ENCODE results near the gene EDNRB. TPM values are rescaled to one million over a fixed set of nuclear protein-coding genes. Genes with fewer than 3 reads are reported as not detected.

EDNRB gene
- total RNA-seq, 4 donors from 2014 or later = 16.2 to 56.4 (median 51.9) TPM

- TF ChIP-seq POLR2AphosphoS5 (IDR thresholded peaks at IDR 0.05) = no peak
- TF ChIP-seq POLR2A (IDR thresholded peaks at IDR 0.05; ENCODE audit: low read depth) = no peak
- TF ChIP-seq EP300 (IDR thresholded peaks at IDR 0.05) = no peak
- TF ChIP-seq CTCF (IDR thresholded peaks at IDR 0.05) = no peak
- DNase-seq (ENCODE audit: extremely low spot score) = no peak
- peak overlapping the region; percentile 48 to 77 (median 66) for H3K27ac ChIP-seq (replicated peaks in 1 of 4)
- WGBS = 28% methylated on average over 8 of the region's 8 CpGs
- peaks cover 0 to 26% (median 24%) of the 10 kb centered on the region in 4 donors for H3K4me1 ChIP-seq
- H3K36me3 ChIP-seq = no peaks in the 10 kb centered on the region
- H3K27me3 ChIP-seq = peaks cover 0 to 22% (median 5%) of the 10 kb centered on the region in 4 donors
- H3K9me3 ChIP-seq = no peaks in the 10 kb centered on the region
- intact Hi-C loops (cut with DNase I) = no loop called here
- H3K4me3 ChIP-seq = peak overlapping the region; percentile 60 to 67 (median 62)
Observed at GRCh38 chr13:77919921-77920294, 1.3 kb upstream of the EDNRB start.

- H3K27me3 ChIP-seq = peaks cover 0 to 22% (median 5%) of the 10 kb centered on the region in 4 donors
- H3K4me1 ChIP-seq = peaks cover 0 to 26% (median 24%) of the 10 kb centered on the region in 4 donors
- peak overlapping the region; percentile 58 to 77 (median 66) for H3K27ac ChIP-seq (replicated peaks in 1 of 4)
- WGBS = under 1% methylated on average over 29 of the region's 29 CpGs
- intact Hi-C loops (cut with DNase I) = no loop called here
- no peaks in the 10 kb centered on the region for H3K9me3 ChIP-seq
- no peaks in the 10 kb centered on the region for H3K36me3 ChIP-seq
- no peak for DNase-seq (ENCODE audit: extremely low spot score)
- TF ChIP-seq CTCF (IDR thresholded peaks at IDR 0.05) = no peak
- TF ChIP-seq POLR2AphosphoS5 (IDR thresholded peaks at IDR 0.05) = peak; percentile 44 to 63
- peak overlapping the region; percentile 60 to 67 (median 62) for H3K4me3 ChIP-seq
Observed at GRCh38 chr13:77919246-77919920, 752 bp upstream of the EDNRB start.

- Histone ChIP-seq H3K27ac (replicated peaks in 1 of 4) (peak overlapping the region in 3 of 4 donors; percentile 43 to 62 (median 51)), H3K36me3 (no peaks in the 10 kb centered on the region), H3K27me3 (peaks cover 0 to 22% (median 5%) of the 10 kb centered on the region in 4 donors), H3K4me3 (peak overlapping the region; percentile 60 to 67 (median 62)), H3K4me1 (peaks cover 0 to 34% (median 30%) of the 10 kb centered on the region in 4 donors), H3K9me3 (no peaks in the 10 kb centered on the region)
- TF ChIP-seq POLR2A (IDR thresholded peaks at IDR 0.05; ENCODE audit: low read depth) (no peak), CTCF (IDR thresholded peaks at IDR 0.05) (no peak), POLR2AphosphoS5 (IDR thresholded peaks at IDR 0.05) (no peak), EP300 (IDR thresholded peaks at IDR 0.05) (no peak)
- WGBS = 48% methylated on average over 4 of the region's 4 CpGs
- intact Hi-C loops (cut with DNase I) = no loop called here
- DNase-seq (ENCODE audit: extremely low spot score) = no peak
Observed at GRCh38 chr13:77916488-77916887, 2.1 kb downstream of the EDNRB start.

GRCh38 chr13:77915686-77916085 lies 2.9 kb downstream of the EDNRB start:
- Histone ChIP-seq H3K4me1 (peaks cover 0 to 40% (median 32%) of the 10 kb centered on the region in 4 donors), H3K36me3 (no peaks in the 10 kb centered on the region), H3K27ac (replicated peaks in 1 of 4) (peak overlapping the region in 3 of 4 donors; percentile 43 to 62 (median 51)), H3K27me3 (peaks cover 0 to 22% (median 5%) of the 10 kb centered on the region in 4 donors), H3K4me3 (peak overlapping the region; percentile 60 to 67 (median 62)), H3K9me3 (no peaks in the 10 kb centered on the region)
- no peak for DNase-seq (ENCODE audit: extremely low spot score)
- intact Hi-C loops (cut with DNase I) = no loop called here
- TF ChIP-seq EP300 (IDR thresholded peaks at IDR 0.05) = no peak
- TF ChIP-seq POLR2AphosphoS5 (IDR thresholded peaks at IDR 0.05) = no peak
- no peak for TF ChIP-seq POLR2A (IDR thresholded peaks at IDR 0.05; ENCODE audit: low read depth)
- no peak for TF ChIP-seq CTCF (IDR thresholded peaks at IDR 0.05)
- WGBS = 70% methylated on average over 1 of the region's 1 CpG

Measured in esophagus muscularis mucosa (tissue), 4 donors.